Ramos (cell line): ENCODE data around the gene FAM89A.
"Not testable (repeated sequence)": the region's sequence is repeated elsewhere in the genome, so short reads cannot be mapped to it uniquely, and the experiment has no call there.

ENCODE experiments used
- in situ Hi-C: fragments of 300-500 bp; cut with MboI; formaldehyde crosslinking; loops from one replicate; pipeline ENCODE4 v1.14.3; 2022; ENCODE audit warnings: low sequenced_read_pairs; ENCODE audit not compliant: unreplicated experiment

FAM89A gene

DNA sequence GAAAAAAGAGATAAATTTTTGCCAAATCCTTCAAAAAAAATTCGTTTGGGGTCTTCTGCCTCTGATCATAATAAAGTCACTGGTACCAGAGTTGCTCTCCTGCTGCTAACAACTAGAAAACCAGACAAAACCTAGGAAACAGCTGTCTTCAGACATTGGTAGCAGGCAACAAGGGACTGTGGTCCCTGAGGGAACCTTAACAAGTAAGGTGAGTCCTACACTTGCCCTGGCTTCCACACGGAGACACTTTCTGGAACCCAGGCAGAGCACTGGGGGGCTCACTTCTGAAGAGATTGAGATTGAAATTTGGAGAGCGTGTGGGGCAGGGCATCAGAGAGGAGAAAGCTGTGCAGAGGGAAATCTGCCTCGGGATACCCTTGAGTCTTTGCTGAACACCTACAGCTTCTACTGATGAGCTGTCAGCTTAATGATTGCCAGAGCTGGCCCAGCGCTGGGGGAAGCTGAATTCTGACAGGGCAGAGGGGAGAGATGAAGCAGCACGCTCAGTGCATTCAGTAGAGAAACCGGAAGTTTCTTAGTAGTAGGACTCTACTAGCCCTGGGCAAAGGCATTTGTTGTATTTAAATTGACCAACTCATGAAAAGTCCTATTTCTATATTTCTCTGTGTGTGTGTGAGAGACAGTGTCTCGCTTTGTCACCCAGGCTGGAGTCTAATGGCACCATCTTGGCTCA, 18.5 kb upstream of the FAM89A start:
- in situ Hi-C loops = no loop called here

DNA sequence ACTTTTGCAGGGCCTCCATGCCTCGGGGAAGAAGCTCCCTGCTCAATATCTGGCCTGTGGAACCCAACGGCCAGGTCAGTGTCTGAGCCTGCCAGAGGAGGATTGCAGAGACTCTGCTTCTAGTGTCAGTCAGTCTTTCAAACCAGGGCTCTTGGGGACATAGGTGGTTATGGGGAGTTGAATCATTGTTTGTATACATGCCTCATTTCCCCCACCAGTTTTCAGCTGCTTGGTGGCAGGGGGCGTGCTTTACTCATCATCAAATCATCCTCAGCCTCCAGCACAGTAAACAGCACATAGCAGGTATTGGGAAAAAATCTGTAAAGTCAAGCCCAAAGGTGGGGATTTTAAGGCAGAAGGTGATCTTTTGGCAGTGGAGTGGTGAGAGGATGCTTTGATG, 17.4 kb upstream of the FAM89A start:
- in situ Hi-C loops = no loop called here

- in situ Hi-C loops = no loop called here
Measured at GRCh38 chr1:231055271-231055670, 15.2 kb upstream of the FAM89A start.

- in situ Hi-C loops = no loop called here
Measured at GRCh38 chr1:231053493-231054162, 13.6 kb upstream of the FAM89A start.

- in situ Hi-C loops = no loop called here
Measured at GRCh38 chr1:231052777-231053176, 12.7 kb upstream of the FAM89A start.

DNA sequence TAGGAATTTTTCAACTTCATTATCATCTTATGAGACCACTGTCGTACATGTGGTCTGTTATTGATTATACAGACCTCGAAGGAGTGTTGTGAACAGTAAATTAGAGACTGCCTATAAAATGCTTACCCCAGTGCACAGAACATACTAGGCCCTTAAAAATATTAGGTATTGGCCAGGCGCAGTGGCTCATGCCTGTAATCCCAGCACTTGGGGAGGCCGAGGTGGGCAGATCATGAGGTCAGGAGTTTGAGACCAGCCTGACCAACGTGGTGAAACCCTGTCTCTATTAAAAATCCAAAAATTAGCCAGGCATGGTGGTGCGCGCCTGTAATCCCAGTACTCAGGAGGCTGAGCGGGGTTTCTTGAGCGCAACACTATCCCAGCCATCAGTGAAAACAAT, 10.9 kb upstream of the FAM89A start:
- in situ Hi-C loops = not testable (repeated sequence)

- in situ Hi-C loops = no loop called here
Measured at GRCh38 chr1:231050395-231050794, 10.3 kb upstream of the FAM89A start.

- in situ Hi-C loops = no loop called here
Measured at GRCh38 chr1:231049121-231049979, 9.3 kb upstream of the FAM89A start.

DNA sequence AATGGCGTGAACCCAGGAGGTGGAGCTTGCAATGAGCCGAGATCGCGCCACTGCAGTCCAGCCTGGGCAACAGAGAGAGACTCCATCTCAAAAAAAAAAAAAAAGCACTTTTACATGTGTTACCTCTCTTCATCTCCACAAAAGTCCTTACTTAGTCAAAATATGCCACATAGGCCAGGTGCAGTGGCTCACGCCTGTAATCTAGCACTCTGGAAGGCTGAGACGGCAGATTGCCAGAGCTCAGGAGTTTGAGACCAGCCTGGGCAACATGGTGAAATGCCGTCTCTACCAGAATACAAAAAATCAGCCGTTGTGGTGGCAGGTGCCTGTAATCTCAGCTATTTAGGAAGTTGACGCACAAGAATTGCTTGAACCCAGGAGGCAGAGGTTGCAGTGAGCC, 8.4 kb upstream of the FAM89A start:
- in situ Hi-C loops = not testable (repeated sequence)

- in situ Hi-C loops = not testable (repeated sequence)
Measured at GRCh38 chr1:231047529-231047928, 7.5 kb upstream of the FAM89A start.

DNA sequence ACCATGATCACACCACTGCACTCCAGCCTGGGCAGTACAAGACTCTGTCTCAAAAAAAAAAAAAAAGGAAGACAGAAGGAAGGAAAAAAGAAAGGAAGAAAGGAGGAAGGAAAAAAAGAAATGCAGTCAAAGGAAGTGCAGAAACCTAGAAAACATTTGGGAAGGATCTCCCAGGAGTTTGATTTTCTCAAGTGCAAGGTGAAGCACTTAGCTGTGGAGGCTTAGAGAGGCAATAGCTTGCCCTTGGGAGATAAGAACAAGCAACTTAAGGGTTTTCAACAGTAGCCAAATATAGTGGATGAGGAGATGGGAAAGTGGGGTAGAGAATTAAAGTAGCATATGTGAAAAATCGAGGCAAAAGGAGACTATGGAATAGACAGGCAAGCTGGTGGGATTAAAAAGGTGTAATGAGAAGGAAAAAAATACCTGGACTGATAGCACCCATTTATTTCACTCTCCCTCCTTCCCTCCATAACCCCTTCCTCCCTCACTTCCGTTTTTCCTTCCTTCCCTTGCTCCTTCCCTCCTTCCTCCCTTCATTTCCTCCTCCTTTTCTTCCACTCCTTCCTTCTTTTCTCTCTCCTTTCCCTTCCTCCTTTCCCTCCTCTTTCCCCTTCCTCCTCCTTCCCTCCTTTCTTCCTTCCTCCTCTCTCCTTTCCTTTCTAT, 6.8 kb upstream of the FAM89A start:
- in situ Hi-C loops = no loop called here

DNA sequence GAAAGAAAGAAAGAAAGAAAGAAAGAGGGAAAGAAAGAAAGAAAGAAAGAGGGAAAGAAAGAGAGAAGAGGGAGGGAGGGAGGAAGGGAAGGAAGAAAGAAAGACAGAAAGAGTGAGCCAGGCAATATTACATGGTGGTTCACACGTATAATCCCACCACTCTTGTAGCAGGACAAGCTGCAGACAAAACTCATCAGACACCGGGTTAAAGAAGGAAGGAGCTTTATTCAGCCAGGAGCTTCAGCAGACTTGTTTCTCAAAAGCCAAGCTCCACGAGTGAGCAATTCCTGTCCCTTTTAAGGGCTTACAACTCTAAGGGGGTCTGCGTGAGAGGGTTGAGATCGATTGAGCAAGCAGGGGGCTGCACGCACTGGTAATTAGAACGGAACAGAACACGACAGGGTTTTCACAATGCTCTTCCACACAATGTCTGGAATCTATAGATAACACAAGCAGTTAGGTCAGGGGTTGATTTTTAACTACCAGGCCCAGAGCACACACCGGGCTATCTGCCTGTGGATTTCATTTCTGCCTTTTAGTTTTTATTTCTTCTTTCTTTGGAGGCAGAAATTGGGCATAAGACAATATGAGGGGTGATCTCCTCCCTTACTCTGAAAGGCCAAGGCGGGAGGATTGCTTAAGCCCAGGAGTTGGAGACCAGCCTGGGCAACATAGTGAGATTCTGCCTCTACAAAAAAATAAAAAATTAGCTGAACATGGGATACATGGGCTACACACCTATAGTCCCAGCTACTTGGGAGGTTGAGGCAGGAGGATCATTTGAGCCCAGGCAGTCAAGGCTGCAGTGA, 6.1 kb upstream of the FAM89A start:
- in situ Hi-C loops = not testable (repeated sequence)

- in situ Hi-C loops = no loop called here
Measured at GRCh38 chr1:231045286-231045685, 5.2 kb upstream of the FAM89A start.

- in situ Hi-C loops = no loop called here
Measured at GRCh38 chr1:231044588-231044987, 4.5 kb upstream of the FAM89A start.

DNA sequence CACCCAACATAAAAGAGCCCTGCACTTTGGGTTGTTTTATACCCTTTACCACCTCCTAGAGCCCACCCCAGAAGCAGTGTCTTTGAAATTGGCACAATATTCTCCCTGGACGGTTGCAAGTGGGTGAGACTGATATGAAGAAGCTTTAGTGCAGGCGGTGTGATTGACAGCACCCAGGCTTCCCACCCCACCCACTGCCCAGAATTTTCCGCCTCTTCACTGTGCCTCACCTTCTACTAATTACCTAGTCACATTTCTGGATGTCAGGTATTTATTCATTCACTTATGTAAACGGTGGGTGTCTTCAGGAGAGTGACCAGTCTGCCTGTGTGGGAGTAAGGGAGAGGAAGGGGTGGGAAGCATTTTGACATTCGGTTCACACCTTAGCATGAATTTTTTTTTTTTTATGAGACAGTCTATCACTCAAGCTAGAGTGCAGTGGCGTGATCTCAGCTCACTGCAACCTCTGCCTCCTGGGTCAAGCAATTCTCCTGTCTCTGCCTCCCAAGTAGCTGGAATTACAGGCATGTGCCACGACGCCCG, 1.7 kb upstream of the FAM89A start:
- in situ Hi-C loops = no loop called here

GRCh38 chr1:231040800-231041718, 1.0 kb upstream of the FAM89A start:
- in situ Hi-C loops = no loop called here

DNA sequence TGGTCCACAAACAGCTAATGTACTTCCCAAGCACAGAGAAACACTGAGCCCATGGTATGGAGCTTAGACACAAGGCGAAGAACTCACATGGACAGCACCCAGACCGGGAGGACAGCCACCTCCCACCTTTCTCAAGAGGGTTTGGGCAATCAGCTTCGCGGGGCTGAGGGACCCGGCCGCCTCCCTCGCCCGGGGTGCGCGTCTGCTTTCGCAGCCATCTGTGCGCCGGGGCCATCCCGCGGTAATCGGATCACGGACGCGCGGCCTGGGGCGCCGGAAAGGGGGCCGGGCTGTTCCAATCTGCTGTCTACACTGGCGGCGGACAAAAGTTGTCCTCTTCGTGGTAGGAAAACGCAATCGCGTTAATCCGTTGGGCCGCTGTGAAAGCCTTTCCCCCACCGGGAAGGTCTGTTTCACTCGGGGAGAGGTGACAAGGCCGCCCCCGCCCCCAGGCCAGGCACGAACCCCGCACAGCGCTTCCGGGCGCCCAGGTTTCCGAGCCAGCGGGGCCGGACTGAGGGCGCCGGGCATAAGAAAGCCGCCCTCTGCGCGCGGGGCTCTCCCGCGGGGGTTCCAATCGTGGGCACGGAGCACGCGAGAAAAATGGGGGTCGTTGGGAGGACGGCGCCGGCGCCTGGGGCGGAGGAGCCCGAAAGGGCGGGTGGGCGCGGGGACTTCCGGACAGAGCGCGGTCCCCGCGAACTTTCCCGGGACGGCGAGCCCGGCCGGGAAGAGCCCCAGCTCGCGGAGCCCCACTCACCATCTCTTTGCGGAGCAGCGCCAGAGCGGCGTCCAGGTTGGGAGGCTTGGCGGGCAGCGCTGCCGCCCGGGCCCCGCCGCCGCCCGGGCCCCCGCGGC, 664 bp downstream of the FAM89A start:
- in situ Hi-C loops = no loop called here
